Stimulated activated CD8-positive, alpha-beta memory T cell treated with anti-CD3 and anti-CD28 coated beads, Interleukin-4, amount 100 ng/mL, for 4 hours (primary cell): ENCODE measurements around the gene GFM2.
A peak's percentile ranks its signal among the peaks of the same experiment; 100 is the strongest.
"Not testable (repeated sequence)": the region's sequence is repeated elsewhere in the genome, so short reads cannot be mapped to it uniquely, and the experiment has no call there.

ENCODE experiments used
- DNase-seq, 2 donors: peaks; one replicate each; pipeline ENCODE4 v3.0.0-alpha.2; 2020; ENCODE audit warnings: low read depth in 2 of 2, low spot score in 1 of 2

Gene GFM2

DNA sequence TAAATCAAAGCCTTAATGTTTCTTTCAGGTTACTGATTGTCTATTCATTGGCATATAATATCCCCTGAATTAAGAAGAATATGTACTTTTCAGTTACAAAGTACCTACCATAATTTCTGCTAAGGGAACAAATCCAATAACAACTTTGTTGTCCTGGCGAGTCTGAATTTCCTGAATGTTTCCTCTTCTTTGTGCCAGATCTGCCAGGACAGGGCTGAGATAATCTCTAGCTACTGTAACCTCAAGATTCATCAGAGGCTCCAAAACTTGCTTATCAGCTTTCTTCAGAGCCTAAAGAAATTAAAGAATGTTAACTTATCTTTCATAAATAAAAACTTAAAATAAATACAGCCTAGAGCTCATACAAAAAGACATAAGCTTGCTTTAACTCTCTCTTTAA lies 44.6 kb downstream of the GFM2 start:
- DNase-seq: no peak

DNA sequence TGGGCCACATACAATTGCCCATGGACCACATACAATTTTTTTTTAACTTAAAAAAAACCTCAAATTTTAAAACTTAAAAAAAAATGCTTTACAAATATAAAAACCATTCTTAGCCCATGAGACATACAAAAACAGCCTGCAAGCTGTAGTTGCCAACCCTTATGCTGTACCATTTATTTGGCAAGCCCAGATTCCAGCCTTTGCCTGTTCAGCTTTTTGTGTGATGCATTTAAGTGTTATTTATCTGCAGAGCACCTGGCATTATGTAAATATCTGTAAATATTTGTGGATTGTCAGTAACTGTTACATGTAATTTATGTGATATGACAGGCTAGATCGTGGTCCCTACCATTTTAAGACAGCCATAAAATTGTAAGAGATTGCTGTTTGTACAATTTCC lies 49.3 kb downstream of the GFM2 start:
- no peak for DNase-seq

DNA sequence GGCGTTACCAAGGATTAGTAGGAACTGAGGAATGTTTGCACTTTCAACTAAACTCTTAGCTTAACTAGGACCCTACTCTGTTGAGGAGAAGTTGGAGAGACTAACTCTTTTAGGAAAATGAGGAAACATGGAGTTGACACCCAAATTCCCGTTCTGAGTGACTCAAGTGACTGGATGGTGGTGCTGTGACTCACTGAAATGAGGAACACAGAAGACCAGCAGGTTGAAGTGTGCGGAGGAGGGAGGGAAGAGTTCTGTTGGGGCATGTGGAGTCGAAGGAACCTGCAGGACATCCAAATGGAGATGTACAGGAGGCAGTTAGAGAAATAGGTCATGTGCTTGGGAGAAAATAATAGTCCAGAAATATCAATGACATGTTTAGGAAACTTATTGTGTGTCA lies 73.7 kb downstream of the GFM2 start:
- no peak for DNase-seq

DNA sequence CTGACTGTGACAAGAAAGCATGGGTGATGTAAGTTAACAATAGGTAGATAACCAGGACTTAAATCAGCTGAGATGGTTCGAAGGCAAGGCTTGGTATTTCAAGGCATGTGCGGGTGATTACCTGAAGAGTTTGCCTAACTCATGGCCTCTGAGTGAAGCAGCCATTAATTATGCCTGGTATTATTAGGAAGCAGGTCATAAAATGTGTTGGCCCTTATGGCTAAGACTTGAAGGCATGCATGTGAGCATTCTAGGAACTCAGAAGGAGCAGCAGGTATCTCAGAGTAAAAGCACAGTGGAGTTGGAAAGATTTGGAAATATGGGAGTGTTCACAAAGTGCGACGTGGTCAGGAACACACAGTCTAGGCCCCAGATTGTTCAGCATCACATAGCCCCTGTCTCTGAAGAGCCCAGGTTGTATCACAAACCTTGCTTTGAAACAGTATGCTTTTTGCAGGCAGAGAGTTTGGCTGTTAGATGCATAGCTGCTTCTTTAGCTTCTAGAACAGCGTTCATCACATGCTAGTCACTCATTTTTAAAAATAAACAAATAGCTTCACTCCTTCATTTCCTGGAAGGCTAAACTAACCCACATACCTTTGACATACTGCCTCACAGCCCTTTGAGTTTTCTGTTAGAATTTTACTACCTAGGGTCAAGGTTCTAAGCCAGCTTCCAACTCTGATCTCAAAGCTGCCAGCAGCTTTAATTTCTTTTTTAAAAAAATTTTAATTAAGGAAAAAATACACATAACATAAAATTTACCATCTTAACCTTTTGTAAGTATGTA lies 79.8 kb downstream of the GFM2 start:
- DNase-seq: no peak

DNA sequence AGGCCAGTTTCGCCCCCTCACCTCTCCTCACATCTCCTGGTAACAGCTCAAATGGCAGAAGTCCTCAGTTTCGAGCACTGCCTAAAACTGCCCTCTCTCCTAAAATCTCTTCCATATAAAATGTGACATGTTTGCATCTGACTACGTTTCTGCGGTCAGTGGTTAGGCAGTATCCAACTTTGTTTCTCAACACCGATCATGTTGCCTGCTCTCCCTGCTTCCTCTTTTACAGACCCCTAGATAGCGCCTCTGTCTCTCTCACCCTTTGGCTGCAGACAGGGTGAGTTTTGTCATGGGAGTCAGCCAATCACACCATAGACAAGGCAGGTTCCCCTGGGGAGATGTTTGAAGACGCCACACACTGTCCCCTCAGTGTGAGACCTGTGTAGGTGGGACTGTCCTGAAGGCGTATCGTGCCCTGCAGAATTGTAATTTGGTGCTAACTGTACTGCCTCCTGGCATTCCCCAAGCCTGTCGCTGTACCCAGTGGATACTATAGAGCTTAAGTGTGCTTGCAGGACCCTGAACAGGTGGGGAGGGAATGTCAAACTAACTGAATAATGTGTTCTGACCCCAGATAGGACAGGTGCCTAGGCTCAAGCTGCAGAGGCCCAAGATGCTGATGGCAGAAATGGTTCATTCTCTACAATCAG lies 80.8 kb downstream of the GFM2 start:
- no peak for DNase-seq

DNA sequence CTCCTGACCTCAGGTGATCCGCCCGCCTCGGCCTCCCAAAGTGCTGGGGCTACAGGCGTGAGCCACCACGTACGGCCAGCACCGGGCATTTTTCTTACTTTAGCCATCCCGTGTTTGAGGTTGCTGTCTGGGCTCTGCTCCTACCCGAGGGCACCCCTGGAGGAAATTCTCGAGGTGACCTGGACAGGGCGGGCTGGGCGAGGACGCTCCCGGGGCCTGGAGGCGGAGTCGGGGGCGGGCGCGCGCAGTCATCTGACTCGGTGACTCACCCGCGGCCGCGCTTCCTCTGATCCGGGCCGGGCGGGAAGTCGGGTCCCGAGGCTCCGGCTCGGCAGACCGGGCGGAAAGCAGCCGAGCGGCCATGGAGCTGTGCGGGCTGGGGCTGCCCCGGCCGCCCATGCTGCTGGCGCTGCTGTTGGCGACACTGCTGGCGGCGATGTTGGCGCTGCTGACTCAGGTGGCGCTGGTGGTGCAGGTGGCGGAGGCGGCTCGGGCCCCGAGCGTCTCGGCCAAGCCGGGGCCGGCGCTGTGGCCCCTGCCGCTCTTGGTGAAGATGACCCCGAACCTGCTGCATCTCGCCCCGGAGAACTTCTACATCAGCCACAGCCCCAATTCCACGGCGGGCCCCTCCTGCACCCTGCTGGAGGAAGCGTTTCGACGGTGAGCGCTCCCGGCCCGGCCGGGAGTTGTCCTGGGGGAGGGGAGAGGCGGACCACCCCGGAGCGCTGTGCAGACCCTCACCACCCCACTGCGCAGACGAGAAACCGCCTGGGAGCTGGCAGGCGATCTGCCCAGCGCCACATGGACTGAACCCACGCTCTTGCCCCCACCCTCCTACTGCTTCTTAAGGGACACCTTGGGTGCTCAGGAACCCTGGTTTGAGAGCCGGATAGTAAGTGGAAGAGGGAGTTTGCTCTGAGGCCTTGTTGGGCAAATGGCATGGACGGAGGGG lies 81.7 kb downstream of the GFM2 start, which contains the start of gene HEXB:
Gene HEXB, plus strand, starts transcription at position 334 of the 952 bp plus-strand sequence. Its CDS starts 28 bp downstream, at position 362.
- DNase-seq: peak; percentile 54 to 72

DNA sequence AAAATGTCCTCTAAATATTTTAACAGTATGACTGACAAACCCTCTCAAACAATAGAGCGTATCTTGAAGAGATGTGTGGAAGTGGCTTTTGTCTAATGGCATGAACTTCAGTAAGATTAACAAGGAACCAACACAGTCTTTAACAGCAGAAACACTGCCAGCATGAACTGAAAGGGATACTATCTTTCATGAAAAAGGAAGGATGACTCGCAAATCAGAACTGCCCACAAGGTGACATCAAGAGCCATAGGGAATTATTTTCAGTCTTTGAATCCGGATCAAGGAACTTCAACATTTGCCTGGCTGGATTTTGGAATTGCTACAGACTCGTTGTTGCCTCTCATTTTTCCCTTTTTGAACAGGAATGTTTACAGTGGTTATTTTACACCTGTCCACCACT lies 87.0 kb downstream of the GFM2 start:
- no peak for DNase-seq

DNA sequence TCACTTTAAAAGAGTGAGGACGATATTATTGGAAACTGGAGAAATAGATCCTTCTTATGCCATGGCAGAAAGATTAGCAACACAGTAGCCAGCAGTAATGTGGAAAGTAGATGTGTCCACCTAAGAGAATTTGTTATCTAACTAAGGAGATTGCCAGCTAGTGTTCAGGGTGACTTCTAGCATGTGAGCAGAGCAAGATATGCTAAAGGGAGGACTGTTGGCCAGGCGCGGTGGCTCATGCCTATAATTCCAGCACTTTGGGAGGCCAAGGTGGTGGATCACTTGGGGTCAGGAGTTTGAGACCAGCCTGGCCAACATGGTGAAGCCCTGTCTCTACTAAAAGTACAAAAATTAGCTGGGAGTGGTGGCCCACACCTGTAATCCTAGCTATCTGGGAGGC lies 87.6 kb downstream of the GFM2 start:
- not testable (repeated sequence) for DNase-seq

DNA sequence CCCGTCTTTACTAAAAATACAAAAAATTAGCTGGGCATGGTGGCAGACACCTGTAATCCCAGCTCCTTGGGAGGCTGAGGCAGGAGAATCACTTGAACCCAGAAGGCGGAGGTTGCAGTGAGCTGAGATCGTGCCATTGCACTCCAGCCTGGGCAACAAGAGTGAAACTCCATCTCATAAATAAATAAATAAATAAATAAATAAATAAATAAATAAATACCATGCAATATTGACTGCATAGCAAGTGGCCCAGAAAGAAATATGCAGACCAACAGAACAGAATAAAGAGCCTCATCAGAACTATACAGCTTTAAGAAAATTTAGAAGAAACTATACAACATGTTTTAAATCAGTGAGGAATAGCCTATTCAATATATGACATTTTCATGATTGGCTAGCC lies 88.8 kb downstream of the GFM2 start:
- not testable (repeated sequence) for DNase-seq

DNA sequence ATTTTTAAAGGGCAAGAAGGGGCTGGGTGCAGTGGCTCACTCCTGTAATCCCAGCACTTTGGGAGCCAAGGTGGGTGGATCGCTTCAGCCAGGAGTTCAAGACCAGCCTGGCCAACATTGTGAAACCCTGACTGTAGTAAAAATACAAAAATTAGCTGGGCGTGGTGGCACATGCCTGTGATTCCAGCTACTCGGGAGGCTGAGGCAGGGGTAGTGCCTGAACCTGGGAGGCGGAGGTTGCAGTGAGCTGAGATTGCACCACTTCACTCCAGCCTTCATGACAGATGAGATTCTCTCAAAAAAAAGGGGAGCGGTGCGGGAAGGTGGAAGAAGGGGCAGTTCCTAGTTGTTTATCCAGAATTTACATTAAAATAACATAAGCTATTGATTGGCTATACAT lies 90.5 kb downstream of the GFM2 start:
- DNase-seq: not testable (repeated sequence)

DNA sequence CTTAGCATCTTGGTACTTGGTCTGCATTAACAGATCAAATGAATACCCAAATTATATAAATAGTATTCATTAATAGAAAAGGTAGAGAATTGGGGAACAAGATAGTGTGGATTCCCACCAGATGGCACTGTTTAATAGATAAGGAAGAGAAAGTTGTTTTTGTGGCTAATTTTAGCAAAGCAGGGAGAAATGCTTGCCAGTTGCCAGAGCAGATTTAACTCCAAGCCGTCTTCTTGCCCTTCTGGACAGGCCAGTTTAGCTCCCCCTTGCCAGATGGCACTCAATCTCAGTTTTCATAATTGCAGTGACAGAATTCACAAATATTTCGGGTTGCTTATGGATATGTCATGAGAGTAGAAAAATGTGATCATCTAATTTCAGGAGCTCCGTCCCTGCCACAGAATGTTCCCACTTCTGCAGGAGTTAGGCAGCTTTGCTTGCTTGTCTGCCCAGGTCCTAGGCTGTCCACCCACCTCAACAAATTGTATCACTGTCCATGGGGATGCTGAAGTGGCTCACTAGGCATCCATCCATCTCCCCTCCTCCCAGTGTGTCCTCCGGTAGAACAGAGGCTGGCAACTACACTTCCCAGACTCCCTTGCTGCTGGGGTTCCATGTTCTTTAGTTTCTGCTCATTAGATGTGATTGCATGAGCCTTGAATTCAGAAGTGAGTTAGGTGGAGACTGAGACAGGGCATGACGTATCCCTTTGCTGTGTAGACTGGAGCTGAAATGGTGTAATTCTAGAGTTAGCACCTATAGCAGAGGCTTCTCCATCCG lies 93.7 kb downstream of the GFM2 start:
- DNase-seq: no peak

DNA sequence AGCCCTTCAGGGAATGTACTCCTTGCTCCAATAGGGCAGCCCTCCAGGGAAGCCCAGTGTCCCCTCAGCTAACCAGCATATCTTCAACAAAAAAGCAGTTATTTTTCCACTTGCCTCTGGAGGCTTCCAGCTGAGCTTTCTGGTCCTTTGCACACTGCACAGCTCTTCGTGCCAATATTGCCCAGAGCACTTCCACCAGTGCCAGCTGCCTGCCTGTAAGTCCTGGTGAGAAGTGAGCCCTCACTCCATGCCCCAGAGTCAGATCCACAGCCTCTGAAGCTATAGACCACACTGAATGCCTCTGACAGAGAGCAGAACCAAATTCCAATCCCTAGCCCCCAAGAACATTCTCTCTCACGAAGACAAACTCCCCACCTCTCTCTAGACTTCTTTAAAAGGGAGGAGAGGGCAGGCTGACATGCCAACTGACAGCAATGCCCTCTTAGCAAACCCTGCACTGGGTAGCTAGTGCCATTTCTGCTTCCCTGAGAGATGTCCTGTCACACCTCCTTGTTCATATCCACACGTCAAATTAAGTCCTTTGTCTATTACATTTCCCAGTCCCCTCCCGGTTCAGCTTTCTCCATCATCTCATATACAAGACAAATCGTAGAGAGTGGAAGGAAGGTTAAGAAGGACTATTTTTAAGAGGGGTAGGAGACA lies 94.6 kb downstream of the GFM2 start:
- DNase-seq: no peak
